ENCODE results near the gene TMEM17. TPM values are rescaled to one million over a fixed set of nuclear protein-coding genes. Genes with fewer than 3 reads are reported as not detected.

Gene TMEM17
- total and polyA plus RNA-seq, 2 experiments from 2014 or later, result 0.94 to 1.7 TPM

DNA sequence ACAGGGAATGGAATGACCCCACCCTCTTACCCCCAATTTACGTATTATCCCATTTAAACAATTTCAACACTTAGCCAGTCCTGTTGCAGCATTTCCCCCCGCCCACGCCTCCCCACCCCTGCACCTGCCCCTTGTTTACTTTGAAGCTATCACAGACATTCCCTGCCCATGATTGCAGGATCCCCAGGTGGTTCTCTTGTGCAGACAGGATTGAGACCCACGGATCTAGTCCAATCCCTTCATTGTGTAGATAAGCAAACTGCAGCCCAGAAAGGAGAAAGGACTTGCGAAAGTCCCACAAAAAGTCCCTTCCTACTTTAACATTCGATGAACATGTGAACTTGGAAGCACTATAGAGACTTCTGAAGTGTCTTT, 38.9 kb downstream of the TMEM17 start (continued):
- TF ChIP-seq, protein P1, sequence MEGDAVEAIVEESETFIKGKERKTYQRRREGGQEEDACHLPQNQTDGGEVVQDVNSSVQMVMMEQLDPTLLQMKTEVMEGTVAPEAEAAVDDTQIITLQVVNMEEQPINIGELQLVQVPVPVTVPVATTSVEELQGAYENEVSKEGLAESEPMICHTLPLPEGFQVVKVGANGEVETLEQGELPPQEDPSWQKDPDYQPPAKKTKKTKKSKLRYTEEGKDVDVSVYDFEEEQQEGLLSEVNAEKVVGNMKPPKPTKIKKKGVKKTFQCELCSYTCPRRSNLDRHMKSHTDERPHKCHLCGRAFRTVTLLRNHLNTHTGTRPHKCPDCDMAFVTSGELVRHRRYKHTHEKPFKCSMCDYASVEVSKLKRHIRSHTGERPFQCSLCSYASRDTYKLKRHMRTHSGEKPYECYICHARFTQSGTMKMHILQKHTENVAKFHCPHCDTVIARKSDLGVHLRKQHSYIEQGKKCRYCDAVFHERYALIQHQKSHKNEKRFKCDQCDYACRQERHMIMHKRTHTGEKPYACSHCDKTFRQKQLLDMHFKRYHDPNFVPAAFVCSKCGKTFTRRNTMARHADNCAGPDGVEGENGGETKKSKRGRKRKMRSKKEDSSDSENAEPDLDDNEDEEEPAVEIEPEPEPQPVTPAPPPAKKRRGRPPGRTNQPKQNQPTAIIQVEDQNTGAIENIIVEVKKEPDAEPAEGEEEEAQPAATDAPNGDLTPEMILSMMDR (conservative IDR thresholded peaks at IDR 0.05; ENCODE audit: low read depth in 2 of 2), result no peak

DNA sequence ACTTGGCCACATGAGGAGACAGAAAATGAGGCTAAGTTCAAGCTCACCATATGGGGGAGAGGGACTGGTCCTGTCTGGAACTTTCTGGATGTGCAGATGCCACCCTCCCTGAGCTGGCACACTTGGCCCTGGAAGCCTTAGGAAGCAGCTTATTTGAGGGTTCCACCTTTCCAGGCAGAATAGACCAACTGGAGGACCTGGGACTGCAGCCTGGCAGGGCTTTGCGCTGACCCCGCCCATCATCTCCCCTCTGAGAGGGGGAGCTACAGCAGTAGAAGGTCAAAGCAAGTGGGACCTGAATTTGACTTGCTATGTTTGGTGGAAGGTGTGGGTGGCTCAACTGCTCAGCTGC, 39.5 kb downstream of the TMEM17 start:
- TF ChIP-seq, protein P2, sequence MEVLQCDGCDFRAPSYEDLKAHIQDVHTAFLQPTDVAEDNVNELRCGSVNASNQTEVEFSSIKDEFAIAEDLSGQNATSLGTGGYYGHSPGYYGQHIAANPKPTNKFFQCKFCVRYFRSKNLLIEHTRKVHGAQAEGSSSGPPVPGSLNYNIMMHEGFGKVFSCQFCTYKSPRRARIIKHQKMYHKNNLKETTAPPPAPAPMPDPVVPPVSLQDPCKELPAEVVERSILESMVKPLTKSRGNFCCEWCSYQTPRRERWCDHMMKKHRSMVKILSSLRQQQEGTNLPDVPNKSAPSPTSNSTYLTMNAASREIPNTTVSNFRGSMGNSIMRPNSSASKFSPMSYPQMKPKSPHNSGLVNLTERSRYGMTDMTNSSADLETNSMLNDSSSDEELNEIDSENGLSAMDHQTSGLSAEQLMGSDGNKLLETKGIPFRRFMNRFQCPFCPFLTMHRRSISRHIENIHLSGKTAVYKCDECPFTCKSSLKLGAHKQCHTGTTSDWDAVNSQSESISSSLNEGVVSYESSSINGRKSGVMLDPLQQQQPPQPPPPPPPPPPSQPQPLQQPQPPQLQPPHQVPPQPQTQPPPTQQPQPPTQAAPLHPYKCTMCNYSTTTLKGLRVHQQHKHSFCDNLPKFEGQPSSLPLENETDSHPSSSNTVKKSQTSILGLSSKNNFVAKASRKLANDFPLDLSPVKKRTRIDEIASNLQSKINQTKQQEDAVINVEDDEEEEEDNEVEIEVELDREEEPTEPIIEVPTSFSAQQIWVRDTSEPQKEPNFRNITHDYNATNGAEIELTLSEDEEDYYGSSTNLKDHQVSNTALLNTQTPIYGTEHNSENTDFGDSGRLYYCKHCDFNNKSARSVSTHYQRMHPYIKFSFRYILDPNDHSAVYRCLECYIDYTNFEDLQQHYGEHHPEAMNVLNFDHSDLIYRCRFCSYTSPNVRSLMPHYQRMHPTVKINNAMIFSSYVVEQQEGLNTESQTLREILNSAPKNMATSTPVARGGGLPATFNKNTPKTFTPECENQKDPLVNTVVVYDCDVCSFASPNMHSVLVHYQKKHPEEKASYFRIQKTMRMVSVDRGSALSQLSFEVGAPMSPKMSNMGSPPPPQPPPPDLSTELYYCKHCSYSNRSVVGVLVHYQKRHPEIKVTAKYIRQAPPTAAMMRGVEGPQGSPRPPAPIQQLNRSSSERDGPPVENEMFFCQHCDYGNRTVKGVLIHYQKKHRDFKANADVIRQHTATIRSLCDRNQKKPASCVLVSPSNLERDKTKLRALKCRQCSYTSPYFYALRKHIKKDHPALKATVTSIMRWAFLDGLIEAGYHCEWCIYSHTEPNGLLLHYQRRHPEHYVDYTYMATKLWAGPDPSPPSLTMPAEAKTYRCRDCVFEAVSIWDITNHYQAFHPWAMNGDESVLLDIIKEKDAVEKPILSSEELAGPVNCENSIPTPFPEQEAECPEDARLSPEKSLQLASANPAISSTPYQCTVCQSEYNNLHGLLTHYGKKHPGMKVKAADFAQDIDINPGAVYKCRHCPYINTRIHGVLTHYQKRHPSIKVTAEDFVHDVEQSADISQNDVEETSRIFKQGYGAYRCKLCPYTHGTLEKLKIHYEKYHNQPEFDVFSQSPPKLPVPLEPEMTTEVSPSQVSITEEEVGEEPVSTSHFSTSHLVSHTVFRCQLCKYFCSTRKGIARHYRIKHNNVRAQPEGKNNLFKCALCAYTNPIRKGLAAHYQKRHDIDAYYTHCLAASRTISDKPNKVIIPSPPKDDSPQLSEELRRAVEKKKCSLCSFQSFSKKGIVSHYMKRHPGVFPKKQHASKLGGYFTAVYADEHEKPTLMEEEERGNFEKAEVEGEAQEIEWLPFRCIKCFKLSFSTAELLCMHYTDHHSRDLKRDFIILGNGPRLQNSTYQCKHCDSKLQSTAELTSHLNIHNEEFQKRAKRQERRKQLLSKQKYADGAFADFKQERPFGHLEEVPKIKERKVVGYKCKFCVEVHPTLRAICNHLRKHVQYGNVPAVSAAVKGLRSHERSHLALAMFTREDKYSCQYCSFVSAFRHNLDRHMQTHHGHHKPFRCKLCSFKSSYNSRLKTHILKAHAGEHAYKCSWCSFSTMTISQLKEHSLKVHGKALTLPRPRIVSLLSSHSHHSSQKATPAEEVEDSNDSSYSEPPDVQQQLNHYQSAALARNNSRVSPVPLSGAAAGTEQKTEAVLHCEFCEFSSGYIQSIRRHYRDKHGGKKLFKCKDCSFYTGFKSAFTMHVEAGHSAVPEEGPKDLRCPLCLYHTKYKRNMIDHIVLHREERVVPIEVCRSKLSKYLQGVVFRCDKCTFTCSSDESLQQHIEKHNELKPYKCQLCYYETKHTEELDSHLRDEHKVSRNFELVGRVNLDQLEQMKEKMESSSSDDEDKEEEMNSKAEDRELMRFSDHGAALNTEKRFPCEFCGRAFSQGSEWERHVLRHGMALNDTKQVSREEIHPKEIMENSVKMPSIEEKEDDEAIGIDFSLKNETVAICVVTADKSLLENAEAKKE (CRISPR knock-in tag; IDR thresholded peaks at IDR 0.05), result no peak
- TF ChIP-seq ZNF331 (CRISPR knock-in tag; IDR thresholded peaks at IDR 0.05; ENCODE audit: low read depth) (no peak), STAT1 (IDR thresholded peaks at IDR 0.05; ENCODE audit: unreplicated experiment) (no peak), EZH2 (IDR thresholded peaks at IDR 0.05; ENCODE audit: low read depth, unreplicated experiment) (no peak), EZH2phosphoT487 (IDR thresholded peaks at IDR 0.05; ENCODE audit: unreplicated experiment) (no peak), JUNB (IDR thresholded peaks at IDR 0.05; ENCODE audit: unreplicated experiment) (no peak), POLR2AphosphoS5 (IDR thresholded peaks at IDR 0.05; ENCODE audit: low read depth) (no peak)
- TF ChIP-seq, protein P3, sequence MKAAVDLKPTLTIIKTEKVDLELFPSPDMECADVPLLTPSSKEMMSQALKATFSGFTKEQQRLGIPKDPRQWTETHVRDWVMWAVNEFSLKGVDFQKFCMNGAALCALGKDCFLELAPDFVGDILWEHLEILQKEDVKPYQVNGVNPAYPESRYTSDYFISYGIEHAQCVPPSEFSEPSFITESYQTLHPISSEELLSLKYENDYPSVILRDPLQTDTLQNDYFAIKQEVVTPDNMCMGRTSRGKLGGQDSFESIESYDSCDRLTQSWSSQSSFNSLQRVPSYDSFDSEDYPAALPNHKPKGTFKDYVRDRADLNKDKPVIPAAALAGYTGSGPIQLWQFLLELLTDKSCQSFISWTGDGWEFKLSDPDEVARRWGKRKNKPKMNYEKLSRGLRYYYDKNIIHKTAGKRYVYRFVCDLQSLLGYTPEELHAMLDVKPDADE (IDR thresholded peaks at IDR 0.05), result no peak
- H3K4me1 ChIP-seq (ENCODE audit: insufficient read depth), result peaks cover 26% of the 10 kb centered on the region

More for the DNA sequence above, 39.5 kb downstream of the TMEM17 start:
- Histone ChIP-seq H3K9me2 (ENCODE audit: insufficient read depth) (peaks cover 10% of the 10 kb centered on the region; the same call in 1 of the 2 replicates), H3K4me3 (no peak overlapping the region), H3K27ac (ENCODE audit: low read depth) (peak overlapping the region; percentile 22; the same call in 1 of the 2 replicates), H3K36me3 (ENCODE audit: insufficient read depth) (no peaks in the 10 kb centered on the region), H3K4me2 (peak overlapping the region; percentile 19; the same call in 1 of the 2 replicates), H3K27me3 (ENCODE audit: insufficient read depth) (no peaks in the 10 kb centered on the region), H3F3A (replicated peaks; ENCODE audit: low read depth) (peaks cover 3% of the 10 kb centered on the region), H4K20me1 (replicated peaks; ENCODE audit: insufficient read depth) (no peaks in the 10 kb centered on the region), H3K79me2 (replicated peaks; ENCODE audit: insufficient read depth) (no peaks in the 10 kb centered on the region; the same call in 1 of the 2 replicates), H2AFZ (no peak overlapping the region)
- DNase-seq (ENCODE audit: low spot score) (no peak), ATAC-seq (no peak)
- Mint-ChIP-seq H3K9me3 (peaks cover 7% of the 10 kb centered on the region; the same call in 1 of the 3 replicates), H3K27ac (peak overlapping the region; percentile 72), H3K36me3 (ENCODE audit: low read depth) (0 out of 3 replicates have a peak, but pooled peaks cover 6% of the 10 kb centered on the region), H3K4me3 (peak overlapping the region; percentile 33; the same call in 1 of the 3 replicates), H3K4me1 (peaks cover 47% of the 10 kb centered on the region), H3K27me3 (ENCODE audit: insufficient read depth, low read depth, poor library complexity) (peaks cover 14% of the 10 kb centered on the region)
